K562 (cell line): ENCODE data around the gene SON. TPM values are rescaled to one million over a fixed set of nuclear protein-coding genes. Genes with fewer than 3 reads are reported as not detected.

ENCODE experiments used
- EZH2 ChIP-seq: IDR thresholded peaks from 2 replicates; pipeline ENCODE4 v1.6.1; 2012; ENCODE audit warnings: low read depth, mild to moderate bottlenecking, inconsistent platforms, low read length, borderline replicate concordance
- MCM3 ChIP-seq: fragments of 450-650 bp; IDR thresholded peaks from 2 replicates; pipeline ENCODE4 v1.6.1; 2016
- MEIS2 ChIP-seq: fragments of 450-650 bp; IDR thresholded peaks from 2 replicates; pipeline ENCODE4 v1.6.1; 2014; ENCODE audit warnings: mild to moderate bottlenecking; ENCODE audit not compliant: partially characterized antibody
- MYNN ChIP-seq, 2 experiments: sonication (generic); formaldehyde crosslinking in 1 of 2; IDR thresholded peaks; 2 replicates each; pipeline versions ENCODE4 v1.5.0 to v1.6.1; 2016 to 2020; ENCODE audit warnings: antibody characterized with exemption in 1 of 2, missing genetic modification reagents in 1 of 2
- NFIC ChIP-seq: fragments of 450-650 bp; IDR thresholded peaks from 2 replicates; pipeline ENCODE4 v1.6.1; 2017; ENCODE audit warnings: mild to moderate bottlenecking, inconsistent platforms
- PHB2 ChIP-seq: fragments of 450-650 bp; IDR thresholded peaks from 2 replicates; pipeline ENCODE4 v1.6.1; 2017; ENCODE audit warnings: low read depth
- SLC30A9 ChIP-seq: fragments of 250-450 bp; sonication (Bioruptor Pico); IDR thresholded peaks from 2 replicates; pipeline ENCODE4 v1.8.0; 2022; ENCODE audit warnings: mild to moderate bottlenecking, moderate library complexity
- TBL1XR1 ChIP-seq, 2 experiments: IDR thresholded peaks; 2 replicates each; pipeline ENCODE4 v1.6.1; 2012; ENCODE audit warnings: improper control_type of control experiment in 2 of 2, low read length in 2 of 2, mild to moderate bottlenecking in 1 of 2
- ZNF12 ChIP-seq: sonication (generic); formaldehyde crosslinking; IDR thresholded peaks from 2 replicates; pipeline ENCODE4 v1.4.0; 2020; ENCODE audit warnings: mild to moderate bottlenecking, missing genetic modification reagents
- ZNF589 ChIP-seq: fragments of 200-800 bp; sonication (Bioruptor generic); IDR thresholded peaks from 2 replicates; pipeline ENCODE4 v1.6.1; 2016; ENCODE audit warnings: low read depth, missing genetic modification characterization, missing compliant biosample characterization
- polyA plus RNA-seq, 8 experiments: library from polyadenylated mRNA; depleted of rRNA in 4 of 8; stranded (reverse) in 5 of 8; unstranded in 3 of 8; fragments of >200 nt; fragmentation: Nextera tagmentation in 2 of 8; fragmentation: Illumina TruSeq in 1 of 8; extraction: Ambion mirVana in 2 of 8; extraction: Trizol in 1 of 8; gene quantifications; 2 replicates each; pipeline versions ENCODE4 v1.2.1 to v1.2.3, GENCODE V29; 2011 to 2014; ENCODE audit warnings: inconsistent platforms in 1 of 8, missing spikeins in 1 of 8
- total RNA-seq, 7 experiments: library from RNA; depleted of rRNA in 6 of 7; stranded (reverse); fragments of >200 nt in 6 of 7; fragmentation: Illumina TruSeq in 2 of 7; extraction: Trizol in 2 of 7; gene quantifications; 2 replicates each; pipeline versions ENCODE4 v1.2.1 to v1.2.3, GENCODE V29; 2011 to 2021; ENCODE audit warnings: low replicate concordance in 1 of 7
- TF ChIP-seq, protein P1 (sequence below), 2 experiments: fragments of 450-650 bp; IDR thresholded peaks; 2 replicates each; pipeline ENCODE4 v1.6.1; 2016; ENCODE audit warnings: mild to moderate bottlenecking in 2 of 2, borderline replicate concordance in 1 of 2, low read depth in 1 of 2, moderate library complexity in 1 of 2
- TF ChIP-seq, protein P2 (sequence below), 2 experiments: fragments of 450-650 bp in 1 of 2; IDR thresholded peaks; 2 replicates each; pipeline ENCODE4 v1.6.1; 2011 to 2017; ENCODE audit warnings: low read depth in 2 of 2, antibody characterized with exemption in 1 of 2, borderline replicate concordance in 1 of 2, low read length in 1 of 2, mild to moderate bottlenecking in 1 of 2, mixed read lengths in 1 of 2; ENCODE audit not compliant: control insufficient read depth in 1 of 2
- TF ChIP-seq, protein P3 (sequence below): IDR thresholded peaks from 2 replicates; pipeline ENCODE4 v1.6.1; 2012; ENCODE audit warnings: low read depth, low read length, improper control_type of control experiment, borderline replicate concordance

Gene SON
- total and polyA plus RNA-seq, 9 of the 15 experiments (the other 6 are each of a cell fraction or from before 2014, with no cell fraction given), result 105 to 742 (median 187) TPM

GRCh38 chr21:33588485-33589335 is 45.9 kb downstream of the SON start, which contains the start of gene DONSON (continued):
- TF ChIP-seq, protein P1, sequence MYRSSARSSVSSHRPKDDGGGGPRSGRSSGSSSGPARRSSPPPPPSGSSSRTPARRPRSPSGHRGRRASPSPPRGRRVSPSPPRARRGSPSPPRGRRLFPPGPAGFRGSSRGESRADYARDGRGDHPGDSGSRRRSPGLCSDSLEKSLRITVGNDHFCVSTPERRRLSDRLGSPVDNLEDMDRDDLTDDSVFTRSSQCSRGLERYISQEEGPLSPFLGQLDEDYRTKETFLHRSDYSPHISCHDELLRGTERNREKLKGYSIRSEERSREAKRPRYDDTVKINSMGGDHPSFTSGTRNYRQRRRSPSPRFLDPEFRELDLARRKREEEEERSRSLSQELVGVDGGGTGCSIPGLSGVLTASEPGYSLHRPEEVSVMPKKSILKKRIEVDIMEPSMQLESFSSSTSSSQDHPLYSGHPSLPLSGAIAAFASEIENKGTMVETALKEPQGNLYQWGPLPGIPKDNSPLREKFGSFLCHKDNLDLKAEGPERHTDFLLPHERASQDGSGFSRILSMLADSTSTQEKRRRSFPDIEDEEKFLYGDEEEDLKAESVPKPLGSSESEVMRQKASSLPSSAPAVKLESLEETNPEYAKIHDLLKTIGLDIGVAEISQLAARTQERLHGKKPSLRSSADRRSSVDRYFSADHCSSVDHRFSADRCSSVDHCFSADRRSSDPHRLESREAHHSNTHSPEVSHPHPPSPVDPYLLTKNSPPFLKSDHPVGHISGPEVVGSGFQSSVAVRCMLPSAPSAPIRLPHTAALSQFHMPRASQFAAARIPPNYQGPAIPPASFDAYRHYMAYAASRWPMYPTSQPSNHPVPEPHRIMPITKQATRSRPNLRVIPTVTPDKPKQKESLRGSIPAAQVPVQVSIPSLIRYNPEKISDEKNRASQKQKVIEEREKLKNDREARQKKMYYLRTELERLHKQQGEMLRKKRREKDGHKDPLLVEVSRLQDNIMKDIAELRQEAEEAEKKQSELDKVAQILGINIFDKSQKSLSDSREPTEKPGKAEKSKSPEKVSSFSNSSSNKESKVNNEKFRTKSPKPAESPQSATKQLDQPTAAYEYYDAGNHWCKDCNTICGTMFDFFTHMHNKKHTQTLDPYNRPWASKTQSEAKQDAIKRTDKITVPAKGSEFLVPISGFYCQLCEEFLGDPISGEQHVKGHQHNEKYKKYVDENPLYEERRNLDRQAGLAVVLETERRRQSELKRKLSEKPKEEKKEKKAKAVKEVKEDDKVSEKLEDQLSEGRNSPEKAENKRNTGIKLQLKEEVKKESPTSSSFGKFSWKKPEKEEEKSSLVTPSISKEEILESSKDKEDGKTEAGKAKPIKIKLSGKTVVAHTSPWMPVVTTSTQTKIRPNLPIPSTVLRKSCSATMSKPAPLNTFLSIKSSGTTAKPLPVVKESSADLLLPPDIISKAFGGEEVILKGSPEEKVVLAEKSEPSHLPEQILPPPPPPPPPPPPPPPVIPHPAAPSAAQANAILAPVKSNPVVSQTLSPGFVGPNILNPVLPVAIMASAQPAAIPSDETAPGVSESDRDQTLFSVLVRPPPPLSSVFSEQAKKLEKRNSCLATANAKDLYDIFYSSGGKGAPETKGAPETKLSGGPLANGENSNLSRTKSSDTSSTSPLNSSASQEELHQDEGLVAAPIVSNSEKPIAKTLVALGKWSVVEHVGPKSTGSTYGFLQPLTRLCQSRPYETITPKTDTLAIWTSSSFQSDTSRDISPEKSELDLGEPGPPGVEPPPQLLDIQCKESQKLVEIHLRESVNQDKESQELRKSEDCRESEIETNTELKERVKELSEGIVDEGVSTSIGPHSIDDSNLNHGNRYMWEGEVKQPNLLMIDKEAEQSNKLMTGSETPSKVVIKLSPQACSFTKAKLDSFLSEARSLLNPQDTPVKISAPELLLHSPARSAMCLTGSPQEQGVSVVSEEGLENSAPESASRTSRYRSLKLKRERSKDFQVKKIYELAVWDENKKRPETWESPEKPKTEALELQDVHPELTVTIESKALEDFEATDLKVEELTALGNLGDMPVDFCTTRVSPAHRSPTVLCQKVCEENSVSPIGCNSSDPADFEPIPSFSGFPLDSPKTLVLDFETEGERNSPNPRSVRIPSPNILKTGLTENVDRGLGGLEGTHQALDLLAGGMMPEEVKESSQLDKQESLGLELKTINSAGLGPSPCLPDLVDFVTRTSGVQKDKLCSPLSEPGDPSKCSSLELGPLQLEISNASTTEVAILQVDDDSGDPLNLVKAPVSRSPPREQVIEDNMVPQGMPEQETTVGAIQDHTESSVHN (IDR thresholded peaks at IDR 0.05; ENCODE audit: borderline replicate concordance in 1 of 2, low read depth in 1 of 2), result no peak
- TF ChIP-seq EZH2 (no peak), ZNF12 (CRISPR knock-in tag) (no peak), SLC30A9 (CRISPR knock-in tag) (no peak), ZNF589 (CRISPR knock-in tag) (no peak), NFIC (peak; percentile 47; the same call in 1 of the 2 replicates), MCM3 (no peak), PHB2 (no peak), MYNN (IDR thresholded peaks at IDR 0.05) (peak; percentile 74), MYNN (CRISPR knock-in tag; IDR thresholded peaks at IDR 0.05) (no peak), MEIS2 (peak; percentile 81), TBL1XR1 (IDR thresholded peaks at IDR 0.05; ENCODE audit: low read length in 2 of 2) (no peak)
- TF ChIP-seq, protein P2, sequence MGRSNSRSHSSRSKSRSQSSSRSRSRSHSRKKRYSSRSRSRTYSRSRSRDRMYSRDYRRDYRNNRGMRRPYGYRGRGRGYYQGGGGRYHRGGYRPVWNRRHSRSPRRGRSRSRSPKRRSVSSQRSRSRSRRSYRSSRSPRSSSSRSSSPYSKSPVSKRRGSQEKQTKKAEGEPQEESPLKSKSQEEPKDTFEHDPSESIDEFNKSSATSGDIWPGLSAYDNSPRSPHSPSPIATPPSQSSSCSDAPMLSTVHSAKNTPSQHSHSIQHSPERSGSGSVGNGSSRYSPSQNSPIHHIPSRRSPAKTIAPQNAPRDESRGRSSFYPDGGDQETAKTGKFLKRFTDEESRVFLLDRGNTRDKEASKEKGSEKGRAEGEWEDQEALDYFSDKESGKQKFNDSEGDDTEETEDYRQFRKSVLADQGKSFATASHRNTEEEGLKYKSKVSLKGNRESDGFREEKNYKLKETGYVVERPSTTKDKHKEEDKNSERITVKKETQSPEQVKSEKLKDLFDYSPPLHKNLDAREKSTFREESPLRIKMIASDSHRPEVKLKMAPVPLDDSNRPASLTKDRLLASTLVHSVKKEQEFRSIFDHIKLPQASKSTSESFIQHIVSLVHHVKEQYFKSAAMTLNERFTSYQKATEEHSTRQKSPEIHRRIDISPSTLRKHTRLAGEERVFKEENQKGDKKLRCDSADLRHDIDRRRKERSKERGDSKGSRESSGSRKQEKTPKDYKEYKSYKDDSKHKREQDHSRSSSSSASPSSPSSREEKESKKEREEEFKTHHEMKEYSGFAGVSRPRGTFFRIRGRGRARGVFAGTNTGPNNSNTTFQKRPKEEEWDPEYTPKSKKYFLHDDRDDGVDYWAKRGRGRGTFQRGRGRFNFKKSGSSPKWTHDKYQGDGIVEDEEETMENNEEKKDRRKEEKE (IDR thresholded peaks at IDR 0.05; ENCODE audit: borderline replicate concordance in 1 of 2, control insufficient read depth in 1 of 2, low read depth in 2 of 2, low read length in 1 of 2), result no peak
- TF ChIP-seq, protein P3, sequence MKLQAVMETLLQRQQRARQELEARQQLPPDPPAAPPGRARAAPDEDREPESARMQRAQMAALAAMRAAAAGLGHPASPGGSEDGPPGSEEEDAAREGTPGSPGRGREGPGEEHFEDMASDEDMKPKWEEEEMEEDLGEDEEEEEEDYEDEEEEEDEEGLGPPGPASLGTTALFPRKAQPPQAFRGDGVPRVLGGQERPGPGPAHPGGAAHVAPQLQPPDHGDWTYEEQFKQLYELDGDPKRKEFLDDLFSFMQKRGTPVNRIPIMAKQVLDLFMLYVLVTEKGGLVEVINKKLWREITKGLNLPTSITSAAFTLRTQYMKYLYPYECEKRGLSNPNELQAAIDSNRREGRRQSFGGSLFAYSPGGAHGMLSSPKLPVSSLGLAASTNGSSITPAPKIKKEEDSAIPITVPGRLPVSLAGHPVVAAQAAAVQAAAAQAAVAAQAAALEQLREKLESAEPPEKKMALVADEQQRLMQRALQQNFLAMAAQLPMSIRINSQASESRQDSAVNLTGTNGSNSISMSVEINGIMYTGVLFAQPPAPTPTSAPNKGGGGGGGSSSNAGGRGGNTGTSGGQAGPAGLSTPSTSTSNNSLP, result no peak
